HL-60 (cell line): ENCODE results near the gene ANKDD1A.

ENCODE experiments used
- DNase-seq, 2 experiments: peaks; one replicate each; pipeline ENCODE4 v3.0.0-alpha.2; 2010 to 2020; ENCODE audit warnings: low read depth in 1 of 2, low spot score in 1 of 2
- H3K27ac ChIP-seq: fragments of 250-450 bp; sonication (Bioruptor Pico); replicated peaks from 2 replicates; pipeline ENCODE4 v1.5.1; 2020; ENCODE audit warnings: mild to moderate bottlenecking, moderate library complexity
- H3K27me3 ChIP-seq: fragments of 250-450 bp; sonication (Bioruptor Pico); 2 replicates; pipeline ENCODE4 v1.5.1; 2021; ENCODE audit warnings: mild to moderate bottlenecking, moderate library complexity; ENCODE audit not compliant: insufficient read depth, poor library complexity, severe bottlenecking
- H3K4me3 ChIP-seq: replicated peaks from 2 replicates; pipeline ENCODE4 v1.5.1; 2011; ENCODE audit warnings: mild to moderate bottlenecking, control low read depth, low read length; ENCODE audit not compliant: insufficient read depth
- GABPA ChIP-seq: IDR thresholded peaks from 2 replicates; pipeline ENCODE4 v1.6.1; 2012; ENCODE audit warnings: low read depth
- POLR2AphosphoS5 ChIP-seq: IDR thresholded peaks from 2 replicates; pipeline ENCODE4 v1.6.1; 2012; ENCODE audit warnings: low read depth
- SPI1 ChIP-seq: IDR thresholded peaks from 2 replicates; pipeline ENCODE4 v1.6.1; 2012; ENCODE audit warnings: low read depth, mild to moderate bottlenecking, borderline replicate concordance
- TF ChIP-seq, protein P1 (sequence below): IDR thresholded peaks from 2 replicates; pipeline ENCODE4 v1.6.1; 2012; ENCODE audit warnings: low read depth; ENCODE audit not compliant: insufficient replicate concordance
- TF ChIP-seq, protein P2 (sequence below): IDR thresholded peaks from one replicate; pipeline ENCODE4 v1.5.1; 2011; ENCODE audit warnings: low read length, control low read depth, inconsistent platforms; ENCODE audit not compliant: insufficient read depth

ANKDD1A gene

DNA sequence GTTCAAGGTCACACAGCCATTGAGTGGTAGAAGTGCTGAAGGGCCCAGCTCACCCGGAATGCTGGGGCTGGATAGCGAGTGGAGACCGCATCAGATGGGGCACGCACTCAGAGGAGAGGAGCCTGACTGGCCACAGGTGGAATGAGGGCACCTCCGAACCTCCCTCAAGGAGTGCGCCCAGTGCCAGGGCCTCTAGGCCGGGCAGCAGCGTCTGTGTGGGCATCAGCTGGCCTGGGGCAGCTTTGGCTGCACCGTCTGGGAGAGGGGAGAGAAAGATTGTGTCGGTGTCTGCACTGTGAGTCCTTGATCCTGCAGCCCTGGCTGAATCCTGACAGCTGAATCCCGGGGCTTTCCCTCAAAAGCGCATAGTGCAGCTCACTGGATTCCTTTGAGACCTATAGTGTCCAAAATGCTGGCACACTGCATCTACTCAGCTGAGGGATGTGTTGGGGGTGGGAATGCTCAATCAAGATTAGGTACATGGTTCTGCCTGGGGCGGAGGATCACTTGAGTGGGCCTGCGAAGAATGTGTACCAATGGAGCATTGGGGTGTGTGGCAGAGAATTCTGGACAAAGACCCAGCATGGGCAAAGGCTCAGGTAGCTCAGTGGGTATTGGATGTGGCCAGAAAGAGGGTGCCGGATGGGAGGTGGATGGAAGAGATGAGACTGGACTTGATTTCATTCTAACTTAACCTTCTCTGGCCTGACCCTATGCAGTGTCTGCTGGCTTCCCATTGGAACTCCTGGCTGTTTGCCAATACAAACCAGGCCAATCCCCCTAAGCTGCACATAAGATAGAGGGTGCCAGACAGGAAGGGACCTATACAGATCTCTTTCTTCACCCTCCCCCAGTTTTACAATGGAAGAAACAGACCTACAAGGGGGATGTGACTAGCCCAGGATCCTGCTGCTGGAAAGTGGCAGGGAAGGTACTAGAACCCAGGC, 950 bp downstream of the ANKDD1A start:
- no peak for DNase-seq
- Histone ChIP-seq H3K27ac (no peak overlapping the region), H3K27me3 (peaks cover 10% of the 10 kb centered on the region), H3K4me3 (no peak overlapping the region)
- no peak for TF ChIP-seq POLR2AphosphoS5
- TF ChIP-seq SPI1: no peak
- TF ChIP-seq, protein P1, sequence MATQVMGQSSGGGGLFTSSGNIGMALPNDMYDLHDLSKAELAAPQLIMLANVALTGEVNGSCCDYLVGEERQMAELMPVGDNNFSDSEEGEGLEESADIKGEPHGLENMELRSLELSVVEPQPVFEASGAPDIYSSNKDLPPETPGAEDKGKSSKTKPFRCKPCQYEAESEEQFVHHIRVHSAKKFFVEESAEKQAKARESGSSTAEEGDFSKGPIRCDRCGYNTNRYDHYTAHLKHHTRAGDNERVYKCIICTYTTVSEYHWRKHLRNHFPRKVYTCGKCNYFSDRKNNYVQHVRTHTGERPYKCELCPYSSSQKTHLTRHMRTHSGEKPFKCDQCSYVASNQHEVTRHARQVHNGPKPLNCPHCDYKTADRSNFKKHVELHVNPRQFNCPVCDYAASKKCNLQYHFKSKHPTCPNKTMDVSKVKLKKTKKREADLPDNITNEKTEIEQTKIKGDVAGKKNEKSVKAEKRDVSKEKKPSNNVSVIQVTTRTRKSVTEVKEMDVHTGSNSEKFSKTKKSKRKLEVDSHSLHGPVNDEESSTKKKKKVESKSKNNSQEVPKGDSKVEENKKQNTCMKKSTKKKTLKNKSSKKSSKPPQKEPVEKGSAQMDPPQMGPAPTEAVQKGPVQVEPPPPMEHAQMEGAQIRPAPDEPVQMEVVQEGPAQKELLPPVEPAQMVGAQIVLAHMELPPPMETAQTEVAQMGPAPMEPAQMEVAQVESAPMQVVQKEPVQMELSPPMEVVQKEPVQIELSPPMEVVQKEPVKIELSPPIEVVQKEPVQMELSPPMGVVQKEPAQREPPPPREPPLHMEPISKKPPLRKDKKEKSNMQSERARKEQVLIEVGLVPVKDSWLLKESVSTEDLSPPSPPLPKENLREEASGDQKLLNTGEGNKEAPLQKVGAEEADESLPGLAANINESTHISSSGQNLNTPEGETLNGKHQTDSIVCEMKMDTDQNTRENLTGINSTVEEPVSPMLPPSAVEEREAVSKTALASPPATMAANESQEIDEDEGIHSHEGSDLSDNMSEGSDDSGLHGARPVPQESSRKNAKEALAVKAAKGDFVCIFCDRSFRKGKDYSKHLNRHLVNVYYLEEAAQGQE: no peak
- TF ChIP-seq GABPA: no peak
- TF ChIP-seq, protein P2, sequence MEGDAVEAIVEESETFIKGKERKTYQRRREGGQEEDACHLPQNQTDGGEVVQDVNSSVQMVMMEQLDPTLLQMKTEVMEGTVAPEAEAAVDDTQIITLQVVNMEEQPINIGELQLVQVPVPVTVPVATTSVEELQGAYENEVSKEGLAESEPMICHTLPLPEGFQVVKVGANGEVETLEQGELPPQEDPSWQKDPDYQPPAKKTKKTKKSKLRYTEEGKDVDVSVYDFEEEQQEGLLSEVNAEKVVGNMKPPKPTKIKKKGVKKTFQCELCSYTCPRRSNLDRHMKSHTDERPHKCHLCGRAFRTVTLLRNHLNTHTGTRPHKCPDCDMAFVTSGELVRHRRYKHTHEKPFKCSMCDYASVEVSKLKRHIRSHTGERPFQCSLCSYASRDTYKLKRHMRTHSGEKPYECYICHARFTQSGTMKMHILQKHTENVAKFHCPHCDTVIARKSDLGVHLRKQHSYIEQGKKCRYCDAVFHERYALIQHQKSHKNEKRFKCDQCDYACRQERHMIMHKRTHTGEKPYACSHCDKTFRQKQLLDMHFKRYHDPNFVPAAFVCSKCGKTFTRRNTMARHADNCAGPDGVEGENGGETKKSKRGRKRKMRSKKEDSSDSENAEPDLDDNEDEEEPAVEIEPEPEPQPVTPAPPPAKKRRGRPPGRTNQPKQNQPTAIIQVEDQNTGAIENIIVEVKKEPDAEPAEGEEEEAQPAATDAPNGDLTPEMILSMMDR: no peak

DNA sequence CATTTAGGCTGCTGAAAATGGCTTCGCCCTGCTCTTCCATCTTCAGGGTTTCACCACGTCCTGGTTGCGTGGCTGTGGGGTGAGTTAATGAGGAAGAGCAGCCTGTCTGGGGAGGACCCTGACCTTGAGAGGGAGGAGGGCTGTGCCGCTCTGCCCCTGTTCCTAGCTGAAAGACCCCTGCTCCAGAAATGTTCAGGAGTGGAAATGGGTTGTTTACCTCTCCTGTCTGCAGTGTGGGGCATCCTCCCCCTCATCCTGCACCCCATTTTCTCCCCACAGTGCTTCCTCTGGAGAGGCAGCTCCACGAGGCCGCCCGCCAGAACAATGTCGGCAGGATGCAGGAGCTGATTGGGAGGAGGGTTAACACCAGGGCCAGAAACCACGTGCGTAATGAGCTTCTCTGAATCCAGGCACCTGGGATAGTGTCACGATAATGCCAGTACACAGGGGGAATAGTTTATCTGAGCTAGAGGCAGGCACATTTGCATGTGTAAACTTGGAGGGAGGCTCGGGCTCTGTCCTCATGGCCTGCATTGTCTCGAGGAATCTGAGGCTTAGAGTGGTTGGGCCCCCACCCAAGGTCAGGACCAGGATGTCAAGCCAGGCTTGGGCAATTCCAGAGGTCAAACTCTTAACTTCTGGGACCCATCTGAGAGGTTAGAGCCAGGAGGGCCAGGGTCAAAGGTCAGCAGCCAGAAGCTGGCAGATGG, 4.0 kb downstream of the ANKDD1A start:
- peaks cover 8% of the 10 kb centered on the region for H3K27me3 ChIP-seq

DNA sequence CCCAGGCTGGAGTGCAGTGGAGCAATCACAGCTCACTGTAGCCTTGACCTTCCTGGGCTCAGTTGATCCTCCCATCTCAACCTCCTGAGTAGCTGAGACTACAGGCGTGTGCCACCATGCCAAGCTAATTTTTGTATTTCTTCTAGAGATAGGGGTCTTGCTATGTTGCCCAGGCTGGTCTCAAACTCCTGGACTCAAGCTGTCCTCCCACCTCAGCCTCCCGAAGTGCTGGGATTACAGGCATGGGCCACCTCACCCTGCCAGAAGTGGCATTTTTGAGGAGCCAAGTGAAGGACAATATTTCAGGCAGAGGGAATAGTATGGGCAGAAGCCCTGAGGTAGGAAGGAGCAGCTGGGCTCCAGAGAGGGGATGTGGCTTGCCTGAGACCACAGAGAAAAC, 4.7 kb downstream of the ANKDD1A start:
- H3K27ac ChIP-seq: no peak overlapping the region
- no peak overlapping the region for H3K4me3 ChIP-seq
- H3K27me3 ChIP-seq: peaks cover 2% of the 10 kb centered on the region
- DNase-seq: no peak
- TF ChIP-seq POLR2AphosphoS5: no peak

More for the DNA sequence above, 4.0 kb downstream of the ANKDD1A start:
- DNase-seq: no peak
- Histone ChIP-seq H3K27ac (no peak overlapping the region), H3K4me3 (no peak overlapping the region)
- TF ChIP-seq, protein P1: no peak
- TF ChIP-seq, protein P2: no peak
- TF ChIP-seq SPI1 (no peak), GABPA (no peak)

DNA sequence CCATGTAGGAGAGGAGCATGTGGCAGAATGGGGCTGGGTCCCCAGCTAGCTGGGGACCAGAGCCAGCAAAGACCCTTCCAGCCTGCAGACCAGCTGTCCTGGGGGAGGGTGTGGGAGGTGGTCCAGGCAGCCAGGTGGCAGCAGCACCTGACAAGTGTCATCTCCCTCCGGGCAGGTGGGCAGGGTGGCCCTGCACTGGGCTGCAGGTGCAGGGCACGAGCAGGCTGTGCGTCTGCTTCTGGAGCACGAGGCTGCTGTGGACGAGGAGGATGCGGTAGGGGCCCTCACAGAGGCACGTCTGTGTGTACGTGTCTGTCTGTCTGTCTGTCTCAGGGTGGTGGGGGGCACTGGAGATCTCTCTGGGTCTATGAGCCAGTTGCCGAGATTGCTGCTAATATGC, 5.5 kb downstream of the ANKDD1A start:
- Histone ChIP-seq H3K27ac (no peak overlapping the region), H3K4me3 (no peak overlapping the region), H3K27me3 (no peaks in the 10 kb centered on the region)
- TF ChIP-seq POLR2AphosphoS5 (no peak), SPI1 (no peak), GABPA (no peak)
- TF ChIP-seq, protein P2: no peak
- TF ChIP-seq, protein P1: no peak
- DNase-seq: no peak
